Measurements from ENCODE around the gene SMKR1. TPM values are rescaled to one million over a fixed set of nuclear protein-coding genes. Genes with fewer than 3 reads are reported as not detected.

Gene SMKR1
- total and polyA plus RNA-seq, 2 of the 8 experiments (the other 6 are each of a cell fraction or from before 2014, with no cell fraction given), result 0.39 to 1.6 TPM

GRCh38 chr7:129560831-129561230, 58.5 kb downstream of the SMKR1 start:
- Histone ChIP-seq H3K4me2 (ENCODE audit: insufficient read depth in 1 of 2, low read depth in 2 of 2, low read length in 2 of 2) (no peak overlapping the region), H3K4ac (replicated peaks; ENCODE audit: insufficient read length, low read depth, low read length) (no peak overlapping the region), H4K91ac (replicated peaks; ENCODE audit: insufficient read length, low read length) (no peak overlapping the region), H3K36me3 (ENCODE audit: control insufficient read depth in 2 of 4, insufficient read depth in 4 of 4, low read length in 3 of 4) (no peaks in the 10 kb centered on the region), H3K9ac (replicated peaks in 1 of 4; ENCODE audit: extremely low read depth in 1 of 4, low read depth in 3 of 4, low read length in 3 of 4) (no peak overlapping the region), H3K79me2 (ENCODE audit: control insufficient read depth in 1 of 2, insufficient read depth in 2 of 2, low read length in 2 of 2) (no peaks in the 10 kb centered on the region), H2AFZ (ENCODE audit: low read length) (no peak overlapping the region), H3K27me3 (replicated peaks in 1 of 4; ENCODE audit: control insufficient read depth in 3 of 4, extremely low read depth in 1 of 4, insufficient read depth in 3 of 4, low read length in 3 of 4) (peaks cover 0 to 3% (median 0%) of the 10 kb centered on the region in 4 experiments; a peak in 1 of 7 replicates), H4K8ac (ENCODE audit: extremely low read depth, insufficient read depth, low read length) (peak overlapping the region; percentile 18; the same call in 1 of the 2 replicates), H2BK120ac (replicated peaks; ENCODE audit: low read depth, low read length) (no peak overlapping the region), H4K20me1 (replicated peaks in 1 of 2; ENCODE audit: control insufficient read depth in 1 of 2, insufficient read depth in 2 of 2, low read length in 2 of 2) (no peaks in the 10 kb centered on the region), H3K14ac (ENCODE audit: insufficient read length) (no peak overlapping the region), H3K27ac (ENCODE audit: low read depth, low read length) (no peak overlapping the region), H3K23ac (ENCODE audit: insufficient read length) (no peak overlapping the region), H3K9me3 (ENCODE audit: insufficient read depth in 2 of 2, low read depth in 1 of 2, low read length in 1 of 2) (no peaks in the 10 kb centered on the region), H3K56ac (replicated peaks; ENCODE audit: insufficient read length, low read depth, low read length) (no peak overlapping the region), H3K18ac (ENCODE audit: extremely low read depth, low read length) (no peak overlapping the region), H4K5ac (ENCODE audit: insufficient read length, low read depth, low read length) (no peak overlapping the region), H2BK12ac (ENCODE audit: low read depth, low read length) (peak overlapping the region; percentile 80; the same call in 1 of the 2 replicates), H3K4me1 (replicated peaks in 1 of 4; ENCODE audit: control insufficient read depth in 3 of 4, insufficient read depth in 4 of 4, low read length in 3 of 4) (peaks cover 0 to 11% (median 6%) of the 10 kb centered on the region in 4 experiments; a peak in 4 of 7 replicates), H2AK5ac (ENCODE audit: low read depth, low read length) (no peak overlapping the region), H2BK20ac (ENCODE audit: low read length) (peak overlapping the region; percentile 21; the same call in 1 of the 2 replicates), H2BK5ac (ENCODE audit: low read depth, low read length) (no peak overlapping the region), H2BK15ac (ENCODE audit: low read length) (no peak overlapping the region), H3K79me1 (ENCODE audit: low read depth, low read length) (no peaks in the 10 kb centered on the region), H3K4me3 (ENCODE audit: extremely low read depth in 1 of 4, insufficient read depth in 2 of 4, low read depth in 3 of 4, low read length in 4 of 4) (no peak overlapping the region), H3K23me2 (ENCODE audit: low read depth, low read length) (no peaks in the 10 kb centered on the region; the same call in 1 of the 2 replicates)
- DNase-seq (ENCODE audit: low read depth in 1 of 2, low spot score in 2 of 2), result no peak
- ChIA-PET POLR2A (ENCODE audit: partially characterized antibody) (no interaction called here), CTCF (ENCODE audit: partially characterized antibody) (interaction anchor here (0.6 kb wide), 1 partner anchor 47 kb away, joined by 3 read pairs; no protein-coding TSS in a partner anchor)
- TF ChIP-seq CREB1 (IDR thresholded peaks at IDR 0.05) (no peak), FOSL1 (IDR thresholded peaks at IDR 0.05; ENCODE audit: insufficient read depth, low read depth, low read length) (no peak), JUND (IDR thresholded peaks at IDR 0.05; ENCODE audit: low read length) (no peak), SP2 (IDR thresholded peaks at IDR 0.05; ENCODE audit: low read length) (no peak), TCF12 (IDR thresholded peaks at IDR 0.05; ENCODE audit: low read depth, low read length) (no peak), TBP (IDR thresholded peaks at IDR 0.05; ENCODE audit: low read depth, low read length) (no peak), TEAD4 (IDR thresholded peaks at IDR 0.05; ENCODE audit: low read depth, low read length) (no peak), POLR2A (IDR thresholded peaks at IDR 0.05; ENCODE audit: control extremely low read depth in 1 of 2, low read depth in 2 of 2, low read length in 2 of 2) (no peak), E2F6 (IDR thresholded peaks at IDR 0.05) (no peak)
- no peak for FAIRE-seq
- 84% methylated on average over 5 of the region's 5 CpGs; no CpG with 5 or more reads in 1 of the 2 experiments for WGBS, 2 experiments (ENCODE audit: extremely low coverage in 1 of 2, insufficient coverage in 1 of 2, insufficient read length in 1 of 2, insufficient replicate concordance in 2 of 2, low coverage in 1 of 2, low lambda C conversion rate in 2 of 2, missing lambda C conversion rate in 1 of 2)
